ENCODE data around the gene KCNQ1. TPM values are rescaled to one million over a fixed set of nuclear protein-coding genes. Genes with fewer than 3 reads are reported as not detected.

Gene KCNQ1
- polyA plus RNA-seq, 1 donor (not counting 4 experiments of a cell fraction or from before 2014, with no cell fraction given), result not detected

DNA sequence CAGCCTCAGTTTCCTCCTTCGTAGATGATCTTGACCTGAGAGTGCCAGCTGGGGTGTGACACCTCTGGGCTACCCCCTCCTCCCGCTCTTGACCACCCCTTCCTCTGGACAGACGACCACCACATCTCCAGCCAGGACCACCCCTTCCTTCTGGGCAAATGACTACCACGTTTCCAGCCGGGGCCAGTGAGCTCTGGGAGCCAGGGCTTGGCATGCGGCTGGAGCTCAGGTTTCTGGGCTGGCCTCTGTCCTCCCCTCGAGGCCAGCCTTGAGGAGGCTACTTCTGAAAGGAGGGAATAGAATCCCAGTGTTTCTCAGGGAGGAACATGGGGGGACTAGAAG is 134.1 kb downstream of the KCNQ1 start:
- DNase-seq (ENCODE audit: low read depth, low spot score), result no peak
- Histone ChIP-seq H3K9me3 (ENCODE audit: control insufficient read depth, low read depth, low read length) (no peaks in the 10 kb centered on the region), H3K27me3 (ENCODE audit: control insufficient read depth, extremely low read depth, insufficient read depth, low read length) (no peaks in the 10 kb centered on the region), H3K9ac (ENCODE audit: control insufficient read depth, extremely low read depth, insufficient read depth, low read length) (no peak overlapping the region), H3K4me2 (ENCODE audit: control insufficient read depth, extremely low read depth, insufficient read depth, low read depth, low read length) (no peak overlapping the region), H4K20me1 (ENCODE audit: control insufficient read depth, extremely low read depth, insufficient read depth, low read length) (no peaks in the 10 kb centered on the region), H3K9me1 (ENCODE audit: control insufficient read depth, extremely low read depth, insufficient read depth, low read length) (no peaks in the 10 kb centered on the region), H3K4me3 (ENCODE audit: control insufficient read depth in 2 of 3, extremely low read depth in 1 of 3, insufficient read depth in 2 of 3, low read depth in 1 of 3, low read length in 3 of 3) (no peak overlapping the region), H2AFZ (ENCODE audit: control insufficient read depth, low read length) (no peak overlapping the region), H3K27ac (ENCODE audit: control insufficient read depth, insufficient read depth, low read length) (no peak overlapping the region), H3K36me3 (ENCODE audit: control insufficient read depth in 2 of 2, extremely low read depth in 1 of 2, insufficient read depth in 2 of 2, low read length in 2 of 2) (no peaks in the 10 kb centered on the region), H3K79me2 (ENCODE audit: control insufficient read depth, insufficient read depth, low read length) (no peaks in the 10 kb centered on the region), H3K4me1 (ENCODE audit: control insufficient read depth, extremely low read depth, insufficient read depth, low read length) (no peaks in the 10 kb centered on the region)
- TF ChIP-seq EZH2 (IDR thresholded peaks at IDR 0.05; ENCODE audit: low read length) (no peak), CTCF (optimal IDR thresholded peaks at IDR 0.05 in 1 of 3, IDR thresholded peaks at IDR 0.05 in 1 of 3, conservative IDR thresholded peaks at IDR 0.05 in 1 of 3; ENCODE audit: extremely low read depth in 1 of 3, insufficient read depth in 2 of 3, low read length in 3 of 3) (no peak)
- dilution Hi-C loops (cut with MboI; ENCODE audit: extremely low pct_ligation_motif_present, low sequenced_read_pairs), result no loop called here
- no peak for FAIRE-seq

DNA sequence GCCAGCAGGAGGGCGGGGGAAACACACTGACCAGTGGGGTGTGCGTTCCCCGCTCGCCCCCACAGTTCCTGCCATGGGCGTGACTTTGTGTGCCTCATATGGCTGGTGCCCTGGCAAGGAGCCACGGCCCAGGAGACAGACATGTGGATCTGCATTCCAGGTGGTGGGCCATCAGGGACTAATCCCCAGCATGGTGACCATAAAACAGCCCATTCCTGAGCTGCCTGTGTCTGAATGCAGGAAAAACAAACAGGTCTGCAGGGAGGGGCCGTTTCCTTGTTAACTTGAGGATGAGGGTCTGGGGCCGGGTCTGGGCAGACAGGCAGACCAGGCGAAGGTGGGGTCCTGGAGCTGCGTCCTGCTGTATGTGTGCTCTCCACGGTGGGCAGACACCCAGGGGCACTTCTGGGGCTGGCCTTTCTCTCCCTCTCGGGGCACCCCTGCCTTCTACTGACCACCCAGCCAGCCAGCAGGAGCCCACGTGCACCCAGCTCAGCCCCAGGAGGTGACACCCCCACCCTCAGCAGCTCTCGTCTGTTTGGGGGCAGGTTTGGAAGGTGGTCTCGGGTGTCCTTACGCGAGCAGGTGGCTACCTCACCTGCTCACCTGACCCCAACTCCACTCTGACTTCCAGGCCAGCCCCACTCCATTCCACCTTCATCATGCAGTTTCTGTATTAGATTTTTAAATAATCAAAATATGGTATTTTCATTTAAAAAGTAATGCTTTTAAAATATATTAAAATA is 134.7 kb downstream of the KCNQ1 start:
- dilution Hi-C loops (cut with MboI; ENCODE audit: extremely low pct_ligation_motif_present, low sequenced_read_pairs), result no loop called here
- Histone ChIP-seq H3K9me3 (ENCODE audit: control insufficient read depth, low read depth, low read length) (no peaks in the 10 kb centered on the region), H3K79me2 (ENCODE audit: control insufficient read depth, insufficient read depth, low read length) (no peaks in the 10 kb centered on the region), H3K4me3 (ENCODE audit: control insufficient read depth in 2 of 3, extremely low read depth in 1 of 3, insufficient read depth in 2 of 3, low read depth in 1 of 3, low read length in 3 of 3) (no peak overlapping the region), H3K9ac (ENCODE audit: control insufficient read depth, extremely low read depth, insufficient read depth, low read length) (no peak overlapping the region), H3K27me3 (ENCODE audit: control insufficient read depth, extremely low read depth, insufficient read depth, low read length) (no peaks in the 10 kb centered on the region), H2AFZ (ENCODE audit: control insufficient read depth, low read length) (no peak overlapping the region), H3K4me1 (ENCODE audit: control insufficient read depth, extremely low read depth, insufficient read depth, low read length) (no peaks in the 10 kb centered on the region), H4K20me1 (ENCODE audit: control insufficient read depth, extremely low read depth, insufficient read depth, low read length) (no peaks in the 10 kb centered on the region), H3K9me1 (ENCODE audit: control insufficient read depth, extremely low read depth, insufficient read depth, low read length) (no peaks in the 10 kb centered on the region), H3K36me3 (ENCODE audit: control insufficient read depth in 2 of 2, extremely low read depth in 1 of 2, insufficient read depth in 2 of 2, low read length in 2 of 2) (no peaks in the 10 kb centered on the region), H3K4me2 (ENCODE audit: control insufficient read depth, extremely low read depth, insufficient read depth, low read depth, low read length) (no peak overlapping the region), H3K27ac (ENCODE audit: control insufficient read depth, insufficient read depth, low read length) (no peak overlapping the region)
- TF ChIP-seq CTCF (optimal IDR thresholded peaks at IDR 0.05 in 1 of 3, IDR thresholded peaks at IDR 0.05 in 1 of 3, conservative IDR thresholded peaks at IDR 0.05 in 1 of 3; ENCODE audit: extremely low read depth in 1 of 3, insufficient read depth in 2 of 3, low read length in 3 of 3), result no peak
- no peak for TF ChIP-seq EZH2 (IDR thresholded peaks at IDR 0.05; ENCODE audit: low read length)
- FAIRE-seq (no peak), DNase-seq (ENCODE audit: low read depth, low spot score) (no peak)

Measured in keratinocyte (primary cell).